ENCODE data around the gene TFPI.

- TF ChIP-seq, protein P1, sequence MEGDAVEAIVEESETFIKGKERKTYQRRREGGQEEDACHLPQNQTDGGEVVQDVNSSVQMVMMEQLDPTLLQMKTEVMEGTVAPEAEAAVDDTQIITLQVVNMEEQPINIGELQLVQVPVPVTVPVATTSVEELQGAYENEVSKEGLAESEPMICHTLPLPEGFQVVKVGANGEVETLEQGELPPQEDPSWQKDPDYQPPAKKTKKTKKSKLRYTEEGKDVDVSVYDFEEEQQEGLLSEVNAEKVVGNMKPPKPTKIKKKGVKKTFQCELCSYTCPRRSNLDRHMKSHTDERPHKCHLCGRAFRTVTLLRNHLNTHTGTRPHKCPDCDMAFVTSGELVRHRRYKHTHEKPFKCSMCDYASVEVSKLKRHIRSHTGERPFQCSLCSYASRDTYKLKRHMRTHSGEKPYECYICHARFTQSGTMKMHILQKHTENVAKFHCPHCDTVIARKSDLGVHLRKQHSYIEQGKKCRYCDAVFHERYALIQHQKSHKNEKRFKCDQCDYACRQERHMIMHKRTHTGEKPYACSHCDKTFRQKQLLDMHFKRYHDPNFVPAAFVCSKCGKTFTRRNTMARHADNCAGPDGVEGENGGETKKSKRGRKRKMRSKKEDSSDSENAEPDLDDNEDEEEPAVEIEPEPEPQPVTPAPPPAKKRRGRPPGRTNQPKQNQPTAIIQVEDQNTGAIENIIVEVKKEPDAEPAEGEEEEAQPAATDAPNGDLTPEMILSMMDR (conservative IDR thresholded peaks at IDR 0.05; ENCODE audit: low read depth, low read length): no peak
- TF ChIP-seq EZH2 (IDR thresholded peaks at IDR 0.05; ENCODE audit: low read length, unreplicated experiment): no peak
Measured at GRCh38 chr2:187549951-187550555, 4.2 kb downstream of the TFPI start.

Measured in PC-3 (cell line).